Panc1 (cell line): Measurements from ENCODE around the gene ACOX3. TPM values are rescaled to one million over a fixed set of nuclear protein-coding genes. Genes with fewer than 3 reads are reported as not detected.

ENCODE experiments used
- ATAC-seq: fragments of 200-7000 bp; cut with Tn5 transposase; 2 replicates; pipeline ENCODE4 v1.9.1; 2020; ENCODE audit warnings: mild to moderate bottlenecking, moderate library complexity
- BruUV-seq: library from RNA; stranded (reverse); fragments of 400-500 nt; replicated peaks from 2 replicates; lab custom pipeline; 2021; lab: Mats Ljungman, UMichigan
- CTCF ChIA-PET: fragments of 300-600 bp; sonication (Branson Sonifier 250); formaldehyde crosslinking; loops from one replicate; lab custom pipeline; 2022; ENCODE audit warnings: antibody characterized with exemption; lab: Charles Lee
- POLR2A ChIA-PET: fragments of 300-600 bp; sonication (Branson Sonifier 250); formaldehyde crosslinking; loops from one replicate; lab custom pipeline; 2022; ENCODE audit warnings: antibody characterized with exemption; lab: Charles Lee
- DNase-seq: peaks from one replicate; pipeline ENCODE4 v3.0.0-alpha.2; 2010; ENCODE audit warnings: low read depth, low spot score
- H3K27ac ChIP-seq: 2 replicates; pipeline ENCODE4 v1.5.1; 2011; ENCODE audit warnings: mild to moderate bottlenecking, low read length, inconsistent platforms
- H3K27me3 ChIP-seq: fragments of 200-500 bp; sonication (Bioruptor generic); 2 replicates; pipeline ENCODE4 v1.6.0; 2014; ENCODE audit warnings: low read length, inconsistent platforms; ENCODE audit not compliant: control insufficient read depth, insufficient read depth
- H3K36me3 ChIP-seq: fragments of 200-500 bp; sonication (Bioruptor generic); 2 replicates; pipeline ENCODE4 v1.5.1; 2014; ENCODE audit warnings: inconsistent platforms, mild to moderate bottlenecking, low read length, moderate library complexity; ENCODE audit not compliant: control insufficient read depth, insufficient read depth
- H3K4me1 ChIP-seq: 2 replicates; pipeline ENCODE4 v1.5.1; 2011; ENCODE audit warnings: inconsistent platforms, mild to moderate bottlenecking, low read length, moderate library complexity; ENCODE audit not compliant: control insufficient read depth, insufficient read depth
- H3K4me3 ChIP-seq, 2 experiments: 2 replicates each; pipeline ENCODE4 v1.5.1; 2011 to 2012; ENCODE audit warnings: low read depth in 2 of 2, low read length in 2 of 2, mild to moderate bottlenecking in 2 of 2, inconsistent platforms in 1 of 2, moderate library complexity in 1 of 2
- H3K9me3 ChIP-seq: fragments of 200-500 bp; sonication (Bioruptor generic); 2 replicates; pipeline ENCODE4 v1.5.1; 2014; ENCODE audit warnings: low read depth, mild to moderate bottlenecking, inconsistent platforms, low read length, moderate library complexity; ENCODE audit not compliant: control insufficient read depth, insufficient read depth
- CTCF ChIP-seq: fragments of 450-650 bp; IDR thresholded peaks from 2 replicates; pipeline ENCODE4 v1.5.1; 2017; ENCODE audit warnings: mild to moderate bottlenecking
- POLR2AphosphoS5 ChIP-seq: IDR thresholded peaks from 2 replicates; pipeline ENCODE4 v1.6.1; 2012; ENCODE audit warnings: mild to moderate bottlenecking, low read depth, low read length, moderate library complexity
- REST ChIP-seq, 2 experiments: IDR thresholded peaks; 2 replicates each; pipeline ENCODE4 v1.6.1; 2011 to 2012; ENCODE audit warnings: low read depth in 2 of 2, control low read depth in 1 of 2, low read length in 1 of 2, mild to moderate bottlenecking in 1 of 2, moderate library complexity in 1 of 2; ENCODE audit not compliant: insufficient read depth in 1 of 2
- SIN3A ChIP-seq: IDR thresholded peaks from 2 replicates; pipeline ENCODE4 v1.6.1; 2012; ENCODE audit warnings: low read depth, mild to moderate bottlenecking, low read length, moderate library complexity, borderline replicate concordance; ENCODE audit not compliant: insufficient read depth
- TCF7L2 ChIP-seq: IDR thresholded peaks from 2 replicates; pipeline ENCODE4 v1.6.1; 2011; ENCODE audit warnings: mild to moderate bottlenecking, low read depth, low read length, inconsistent platforms
- in situ Hi-C: cut with HindIII; loops from 2 replicates; pipeline ENCODE4 v1.10.0; 2016; ENCODE audit warnings: low sequenced_read_pairs, low pct_unique_long_range_greater_than_20kb
- intact Hi-C: fragments of 100-400 bp; cut with micrococcal nuclease; formaldehyde crosslinking; loops from one replicate; pipeline ENCODE4 v1.10.0; 2022; ENCODE audit not compliant: unreplicated experiment
- total RNA-seq: library from RNA; stranded (reverse); gene quantifications from one replicate; pipeline ENCODE4 v1.2.1, GENCODE V29; 2021; ENCODE audit not compliant: unreplicated experiment

Gene ACOX3
- total RNA-seq, 1 experiment from 2014 or later, result 15.4 TPM

DNA sequence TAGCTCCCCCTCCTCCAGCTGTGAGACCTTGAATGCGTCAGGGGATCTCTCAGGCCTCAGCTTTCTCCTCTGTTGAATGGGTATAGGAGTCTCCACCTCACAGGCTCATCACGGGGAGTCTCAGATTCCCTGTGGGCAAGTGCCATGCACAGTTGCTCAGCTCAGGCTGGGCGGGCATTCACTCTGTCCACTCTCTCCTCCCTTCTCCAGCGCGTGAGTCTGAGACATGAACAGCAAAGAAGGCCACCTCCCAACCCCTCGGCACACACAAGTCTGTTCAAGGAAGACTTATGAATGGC is 111.0 kb downstream of the ACOX3 start:
- intact Hi-C loops, result no loop called here
- H3K27me3 ChIP-seq, result no peaks in the 10 kb centered on the region
- H3K9me3 ChIP-seq, result no peaks in the 10 kb centered on the region
- TF ChIP-seq SIN3A, result no peak
- no peak for TF ChIP-seq TCF7L2
- no peak for TF ChIP-seq POLR2AphosphoS5
- TF ChIP-seq CTCF, result no peak
- no peak for TF ChIP-seq REST (IDR thresholded peaks at IDR 0.05; ENCODE audit: insufficient read depth in 1 of 2, low read depth in 2 of 2, low read length in 1 of 2)
- H3K4me1 ChIP-seq, result no peaks in the 10 kb centered on the region
- no peaks in the 10 kb centered on the region for H3K36me3 ChIP-seq
- BruUV-seq, result no TSS peak
- ChIA-PET POLR2A (no interaction called here), CTCF (no interaction called here)
- no peak for ATAC-seq
- no peak for DNase-seq
- in situ Hi-C loops, result no loop called here
- H3K27ac ChIP-seq, result no peak overlapping the region
- H3K4me3 ChIP-seq, result no peak overlapping the region

- BruUV-seq, result no TSS peak
- no peaks in the 10 kb centered on the region for H3K36me3 ChIP-seq
- TF ChIP-seq TCF7L2 (no peak), CTCF (no peak), POLR2AphosphoS5 (no peak), REST (IDR thresholded peaks at IDR 0.05; ENCODE audit: insufficient read depth in 1 of 2, low read depth in 2 of 2, low read length in 1 of 2) (no peak), SIN3A (no peak)
- H3K27me3 ChIP-seq, result no peaks in the 10 kb centered on the region
- intact Hi-C loops, result no loop called here
- ATAC-seq, result no peak
- no peaks in the 10 kb centered on the region for H3K9me3 ChIP-seq
- POLR2A ChIA-PET, result no interaction called here
- in situ Hi-C loops, result no loop called here
- H3K4me1 ChIP-seq, result no peaks in the 10 kb centered on the region
- DNase-seq, result no peak
- no peak overlapping the region for H3K27ac ChIP-seq
- CTCF ChIA-PET, result no interaction called here
- H3K4me3 ChIP-seq, result no peak overlapping the region
Observed at GRCh38 chr4:8328866-8329559, 111.5 kb downstream of the ACOX3 start.
